Smooth muscle cell (in vitro differentiated cells): ENCODE measurements around the gene RANBP17. TPM values are rescaled to one million over a fixed set of nuclear protein-coding genes. Genes with fewer than 3 reads are reported as not detected.
"Not testable (repeated sequence)": the region's sequence is repeated elsewhere in the genome, so short reads cannot be mapped to it uniquely, and the experiment has no call there.

Experiments used
- DNase-seq: peaks from one replicate; lab custom pipeline; 2025; ENCODE audit not compliant: unreplicated experiment; lab: John Stamatoyannopoulos, UW
- H2AFZ ChIP-seq: fragments of 200-600 bp; sonication (generic); 2 replicates; pipeline ENCODE4 v1.6.0; 2016; ENCODE audit warnings: antibody characterized with exemption, low read depth, mild to moderate bottlenecking
- H3F3A ChIP-seq: fragments of 200-600 bp; sonication (generic); 2 replicates; pipeline ENCODE4 v1.6.0; 2017; ENCODE audit warnings: antibody characterized with exemption, low read depth
- H3K27ac ChIP-seq: fragments of 200-600 bp; sonication (generic); 2 replicates; pipeline ENCODE4 v1.5.1; 2016; ENCODE audit warnings: low read depth, mild to moderate bottlenecking
- H3K27me3 ChIP-seq: fragments of 200-600 bp; sonication (generic); 2 replicates; pipeline ENCODE4 v1.6.1; 2016; ENCODE audit warnings: low read depth, mild to moderate bottlenecking
- H3K36me3 ChIP-seq: fragments of 200-600 bp; sonication (generic); 2 replicates; pipeline ENCODE4 v1.5.1; 2016; ENCODE audit warnings: low read depth
- H3K4me1 ChIP-seq: fragments of 200-600 bp; sonication (generic); 2 replicates; pipeline ENCODE4 v1.5.1; 2016; ENCODE audit warnings: low read depth
- H3K4me2 ChIP-seq: fragments of 200-600 bp; sonication (generic); 2 replicates; pipeline ENCODE4 v1.6.0; 2016; ENCODE audit warnings: mild to moderate bottlenecking
- H3K4me3 ChIP-seq: fragments of 200-600 bp; sonication (generic); 2 replicates; pipeline ENCODE4 v1.5.1; 2016; ENCODE audit warnings: mild to moderate bottlenecking
- H3K79me2 ChIP-seq: fragments of 200-600 bp; sonication (generic); 2 replicates; pipeline ENCODE4 v1.6.0; 2016; ENCODE audit warnings: low read depth, mild to moderate bottlenecking
- H3K9ac ChIP-seq: fragments of 200-600 bp; sonication (generic); 2 replicates; pipeline ENCODE4 v1.6.0; 2016; ENCODE audit warnings: low read depth
- H3K9me3 ChIP-seq: fragments of 200-600 bp; sonication (generic); replicated peaks from 2 replicates; pipeline ENCODE4 v1.5.1; 2016; ENCODE audit warnings: low read depth
- H4K20me1 ChIP-seq: fragments of 200-600 bp; sonication (generic); 2 replicates; pipeline ENCODE4 v1.6.0; 2016; ENCODE audit warnings: low read depth
- WGBS: methylation state at CpG from one replicate; pipeline ENCODE4 v1.1.7; 2016; ENCODE audit warnings: low lambda C conversion rate; 5-methylcytosine and 5-hydroxymethylcytosine counted together
- polyA plus RNA-seq: library from polyadenylated mRNA; unstranded; fragments of >200 nt; fragmentation: Nextera tagmentation; extraction: Ambion mirVana; gene quantifications from 2 replicates; pipeline ENCODE4 v1.2.1, GENCODE V29; 2016
- total RNA-seq: library from RNA; depleted of rRNA; stranded (reverse); fragments of >200 nt; gene quantifications from 2 replicates; pipeline ENCODE4 v1.2.3, GENCODE V29; 2014
- TF ChIP-seq, protein P1 (sequence below): fragments of 200-600 bp; sonication (generic); IDR thresholded peaks from 2 replicates; pipeline ENCODE4 v1.5.1; 2017; ENCODE audit warnings: borderline replicate concordance, mild to moderate bottlenecking, antibody characterized with exemption; ENCODE audit not compliant: insufficient read depth, poor library complexity, severe bottlenecking

RANBP17 gene
- total and polyA plus RNA-seq, 2 experiments from 2014 or later = 13.0 to 42.6 TPM

DNA sequence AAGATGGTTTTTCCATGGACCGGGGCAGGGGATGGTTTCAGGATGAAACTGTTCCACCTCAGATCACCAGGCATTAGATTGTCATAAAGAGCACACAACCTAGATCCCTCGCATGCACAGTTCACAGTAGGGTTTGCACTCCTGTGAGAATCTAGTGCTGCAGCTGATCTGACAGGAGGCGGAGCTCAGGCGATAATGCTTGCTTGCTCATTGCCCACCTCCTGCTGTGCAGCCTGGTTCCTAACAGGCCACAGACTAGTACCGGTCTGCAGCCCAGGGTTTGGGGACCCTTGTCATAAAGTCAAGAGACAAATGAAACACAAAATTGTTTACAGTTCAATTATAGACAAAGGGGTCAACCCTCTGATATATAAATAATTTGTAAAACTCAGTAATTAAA lies 101.7 kb downstream of the RANBP17 start:
- no peak overlapping the region for H3K4me3 ChIP-seq
- H3K9ac ChIP-seq = no peak overlapping the region
- H3K9me3 ChIP-seq = no peaks in the 10 kb centered on the region
- H2AFZ ChIP-seq = no peak overlapping the region
- no peaks in the 10 kb centered on the region for H3K4me1 ChIP-seq
- TF ChIP-seq, protein P1, sequence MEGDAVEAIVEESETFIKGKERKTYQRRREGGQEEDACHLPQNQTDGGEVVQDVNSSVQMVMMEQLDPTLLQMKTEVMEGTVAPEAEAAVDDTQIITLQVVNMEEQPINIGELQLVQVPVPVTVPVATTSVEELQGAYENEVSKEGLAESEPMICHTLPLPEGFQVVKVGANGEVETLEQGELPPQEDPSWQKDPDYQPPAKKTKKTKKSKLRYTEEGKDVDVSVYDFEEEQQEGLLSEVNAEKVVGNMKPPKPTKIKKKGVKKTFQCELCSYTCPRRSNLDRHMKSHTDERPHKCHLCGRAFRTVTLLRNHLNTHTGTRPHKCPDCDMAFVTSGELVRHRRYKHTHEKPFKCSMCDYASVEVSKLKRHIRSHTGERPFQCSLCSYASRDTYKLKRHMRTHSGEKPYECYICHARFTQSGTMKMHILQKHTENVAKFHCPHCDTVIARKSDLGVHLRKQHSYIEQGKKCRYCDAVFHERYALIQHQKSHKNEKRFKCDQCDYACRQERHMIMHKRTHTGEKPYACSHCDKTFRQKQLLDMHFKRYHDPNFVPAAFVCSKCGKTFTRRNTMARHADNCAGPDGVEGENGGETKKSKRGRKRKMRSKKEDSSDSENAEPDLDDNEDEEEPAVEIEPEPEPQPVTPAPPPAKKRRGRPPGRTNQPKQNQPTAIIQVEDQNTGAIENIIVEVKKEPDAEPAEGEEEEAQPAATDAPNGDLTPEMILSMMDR = no peak
- no peaks in the 10 kb centered on the region for H3K79me2 ChIP-seq
- no peak for DNase-seq
- H3K27me3 ChIP-seq = no peaks in the 10 kb centered on the region
- no peaks in the 10 kb centered on the region for H3F3A ChIP-seq
- H3K36me3 ChIP-seq = no peaks in the 10 kb centered on the region
- no peaks in the 10 kb centered on the region for H4K20me1 ChIP-seq
- no peak overlapping the region for H3K27ac ChIP-seq
- H3K4me2 ChIP-seq = no peak overlapping the region
- WGBS = 72% methylated on average over 5 of the region's 5 CpGs

DNA sequence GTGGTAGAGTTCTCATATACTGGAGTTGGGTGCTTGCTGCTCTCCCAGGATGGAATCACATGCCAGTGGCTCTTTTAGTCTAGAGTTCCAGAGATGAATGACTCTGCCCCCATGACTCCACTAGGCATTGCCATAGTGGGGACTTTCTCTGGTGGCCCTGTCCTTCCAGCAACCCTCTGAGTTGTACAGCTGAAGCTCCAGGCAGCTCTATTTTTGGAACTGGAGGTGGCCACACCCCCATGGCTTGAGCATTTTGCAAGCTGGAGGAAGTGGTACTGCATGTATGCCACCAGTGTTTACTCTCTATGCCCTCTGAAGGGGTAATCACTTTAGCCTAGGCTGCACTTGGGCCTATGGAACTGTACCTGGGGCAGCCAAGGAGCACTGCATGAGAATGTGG lies 112.6 kb downstream of the RANBP17 start:
- H3F3A ChIP-seq = no peaks in the 10 kb centered on the region
- no peaks in the 10 kb centered on the region for H3K27me3 ChIP-seq
- no peak overlapping the region for H3K4me3 ChIP-seq
- TF ChIP-seq, protein P1 = no peak
- H3K9me3 ChIP-seq = peaks cover 8% of the 10 kb centered on the region
- no peaks in the 10 kb centered on the region for H3K4me1 ChIP-seq
- no peak overlapping the region for H3K9ac ChIP-seq
- no peak overlapping the region for H2AFZ ChIP-seq
- no peak overlapping the region for H3K4me2 ChIP-seq
- H4K20me1 ChIP-seq = no peaks in the 10 kb centered on the region
- no peaks in the 10 kb centered on the region for H3K79me2 ChIP-seq
- H3K27ac ChIP-seq = no peak overlapping the region
- H3K36me3 ChIP-seq = peaks cover 17% of the 10 kb centered on the region
- no peak for DNase-seq

DNA sequence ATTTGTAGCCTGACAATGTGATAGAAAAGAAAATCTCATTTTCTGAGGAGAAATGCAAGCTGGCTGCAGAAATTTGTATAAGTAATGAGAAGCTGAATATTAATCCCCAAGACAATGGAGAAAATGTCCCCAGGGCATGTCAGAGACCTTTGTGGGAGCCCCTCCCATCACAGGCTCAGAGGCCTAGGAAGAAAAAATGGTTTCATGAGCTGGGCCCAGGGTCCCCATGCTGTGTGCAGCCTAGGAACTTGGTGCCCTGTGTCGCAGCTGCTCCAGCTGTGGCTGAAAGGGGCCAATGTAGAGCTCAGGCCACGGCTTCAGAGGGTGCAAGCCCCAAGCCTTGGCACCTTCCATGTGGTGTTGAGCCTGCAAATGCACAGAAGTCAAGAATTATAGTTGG lies 118.4 kb downstream of the RANBP17 start:
- WGBS = 96% methylated on average over 2 of the region's 2 CpGs
- H3K36me3 ChIP-seq = peaks cover 17% of the 10 kb centered on the region
- not testable (repeated sequence) for H3K4me1 ChIP-seq, H2AFZ ChIP-seq, H3K27ac ChIP-seq, H3K4me3 ChIP-seq, H3K79me2 ChIP-seq, H3K9ac ChIP-seq, H4K20me1 ChIP-seq, H3K4me2 ChIP-seq, H3F3A ChIP-seq, DNase-seq, H3K27me3 ChIP-seq, H3K9me3 ChIP-seq

DNA sequence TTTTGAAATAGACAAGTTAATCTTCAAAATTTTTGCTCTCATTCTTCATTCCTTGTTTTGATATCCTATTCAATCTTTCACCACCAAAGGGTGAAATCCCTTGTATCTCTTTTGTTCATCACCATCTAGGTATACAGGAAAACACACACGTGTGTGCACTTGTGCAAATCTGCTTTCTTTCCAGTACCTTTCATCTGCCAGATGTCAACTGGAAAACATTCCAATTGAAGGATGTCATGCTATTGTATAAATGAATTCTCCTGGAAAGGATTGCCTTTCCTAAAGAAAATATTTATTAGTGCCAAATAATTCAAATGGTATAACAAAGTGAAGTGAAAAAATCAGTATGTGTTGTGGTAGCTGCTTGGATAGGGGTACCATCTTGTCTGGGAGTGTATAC lies 123.7 kb downstream of the RANBP17 start:
- TF ChIP-seq, protein P1 = no peak
- Histone ChIP-seq H3K4me2 (no peak overlapping the region), H3K27me3 (no peaks in the 10 kb centered on the region), H3K4me1 (no peaks in the 10 kb centered on the region), H3K9me3 (no peaks in the 10 kb centered on the region), H3K27ac (no peak overlapping the region), H4K20me1 (no peaks in the 10 kb centered on the region), H3K9ac (no peak overlapping the region), H3F3A (no peaks in the 10 kb centered on the region), H3K4me3 (no peak overlapping the region), H3K36me3 (no peaks in the 10 kb centered on the region), H3K79me2 (no peaks in the 10 kb centered on the region), H2AFZ (no peak overlapping the region)
- DNase-seq = no peak
- WGBS = 91% methylated on average over 1 of the region's 1 CpG
